GM12873 (cell line): ENCODE results near the gene HAND1.

Source experiments
- CTCF ChIP-seq: IDR thresholded peaks from 2 replicates; pipeline ENCODE4 v1.5.1; 2012; ENCODE audit warnings: low read depth, mild to moderate bottlenecking, moderate library complexity, low read length, control low read depth; ENCODE audit not compliant: insufficient read depth; ENCODE audit errors: missing control alignments

HAND1 gene

GRCh38 chr5:154482528-154483449 lies 4.8 kb upstream of the HAND1 start:
- TF ChIP-seq CTCF, result no peak

DNA sequence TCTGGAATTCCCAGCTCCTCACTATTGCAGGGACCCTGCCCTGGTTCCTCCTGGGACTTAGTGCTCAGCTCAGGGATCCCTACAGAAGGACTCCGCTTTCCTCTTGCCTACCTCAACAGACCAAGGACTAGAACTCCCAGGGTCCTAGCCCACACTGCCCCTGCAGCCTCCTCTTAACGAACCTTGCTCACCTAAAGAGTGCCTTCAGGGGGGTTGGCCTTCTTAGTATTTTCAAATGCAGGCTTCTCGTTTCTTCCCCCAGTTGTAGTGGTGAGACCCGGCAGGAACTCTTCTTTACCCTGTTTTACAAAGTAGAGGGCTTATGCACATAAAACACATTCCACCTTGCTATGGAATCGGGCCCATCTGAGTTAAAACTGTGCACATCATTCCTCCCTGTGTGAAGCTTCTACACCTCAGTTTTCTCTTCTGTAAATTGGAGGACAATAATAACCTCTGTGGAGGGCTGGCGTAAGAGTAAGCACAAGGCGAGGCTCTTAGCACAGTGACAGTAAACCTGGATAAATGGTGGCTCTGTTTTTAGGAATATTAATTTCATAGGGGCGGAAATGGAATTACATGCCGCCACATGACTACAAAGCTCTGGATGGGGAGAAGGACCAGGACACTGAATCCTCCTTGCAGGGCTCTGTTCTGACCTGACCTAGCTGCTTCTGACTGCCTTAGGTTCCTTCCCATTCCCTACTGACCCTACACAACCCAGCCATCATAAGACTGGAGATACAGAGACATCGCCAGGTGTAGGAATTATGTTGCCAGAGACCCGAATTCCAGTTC lies 3.8 kb upstream of the HAND1 start:
- TF ChIP-seq CTCF, result no peak

DNA sequence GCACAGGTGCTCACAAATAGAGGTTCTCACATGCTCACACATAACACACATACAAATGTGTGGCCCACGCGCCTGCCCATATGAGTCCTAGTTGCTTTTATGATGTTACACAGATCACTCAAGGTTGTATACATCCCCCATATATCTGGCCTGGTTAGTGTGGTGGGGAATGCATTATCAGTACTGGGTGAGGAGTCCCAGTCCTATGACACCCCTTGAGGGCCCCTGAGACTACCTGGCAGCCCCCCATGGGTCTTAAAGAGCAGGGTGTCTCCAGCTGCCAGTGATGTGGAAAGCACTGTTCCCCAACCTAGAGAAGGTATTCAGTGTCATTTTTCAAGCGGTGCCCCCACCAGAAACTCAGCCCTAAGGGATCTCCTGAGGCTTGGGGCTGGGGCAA lies 2.8 kb upstream of the HAND1 start:
- no peak for TF ChIP-seq CTCF

GRCh38 chr5:154479944-154480750 lies 2.1 kb upstream of the HAND1 start:
- TF ChIP-seq CTCF, result no peak

GRCh38 chr5:154479160-154479943 lies 1.3 kb upstream of the HAND1 start:
- TF ChIP-seq CTCF, result no peak

GRCh38 chr5:154478752-154479159 lies 729 bp upstream of the HAND1 start:
- TF ChIP-seq CTCF, result no peak
